Measurements from ENCODE around the gene CES3.
"Not testable (repeated sequence)": the region's sequence is repeated elsewhere in the genome, so short reads cannot be mapped to it uniquely, and the experiment has no call there.

CES3 gene

DNA sequence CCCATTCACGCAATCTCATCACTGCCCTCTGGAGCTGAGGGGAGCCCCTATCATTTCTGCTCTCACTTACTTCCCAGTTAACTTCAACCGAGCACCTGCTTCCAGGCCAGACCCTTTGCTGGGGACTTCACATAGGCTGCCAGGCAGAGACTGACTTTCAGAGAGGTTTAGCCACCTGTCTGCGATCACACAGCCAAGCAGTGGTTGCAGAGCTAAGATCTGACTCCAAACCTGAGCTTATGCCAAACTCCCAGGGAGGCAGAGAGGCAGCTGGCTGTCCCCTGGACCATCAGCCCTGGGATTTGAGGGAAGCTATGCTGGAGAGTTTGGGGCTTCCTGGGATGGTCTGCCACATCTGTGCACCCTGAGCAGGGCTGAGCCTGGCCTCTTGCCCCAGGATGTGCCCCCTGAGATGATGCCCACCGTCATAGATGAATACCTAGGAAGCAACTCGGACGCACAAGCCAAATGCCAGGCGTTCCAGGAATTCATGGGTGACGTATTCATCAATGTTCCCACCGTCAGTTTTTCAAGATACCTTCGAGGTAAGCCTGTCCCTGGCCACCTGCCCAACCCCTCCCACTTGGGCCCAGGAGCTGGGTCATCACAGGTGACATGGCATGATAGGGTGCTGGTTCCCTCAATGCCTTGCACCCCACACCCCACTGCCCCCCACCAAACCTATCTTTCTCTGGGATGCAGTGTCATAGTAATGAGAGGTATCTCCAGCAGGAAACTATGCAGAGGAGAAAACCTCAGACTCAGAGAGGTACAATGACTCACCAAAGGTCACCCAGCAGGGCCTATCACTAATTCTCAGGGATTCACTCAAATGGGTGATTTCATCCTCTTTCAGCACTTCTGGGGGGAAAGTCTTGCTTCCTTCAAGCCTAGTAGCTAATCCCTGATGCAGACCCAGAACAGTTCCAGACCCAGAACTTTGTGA lies 10.0 kb downstream of the CES3 start:
- peak; percentile 91 for DNase-seq (ENCODE audit: low spot score)

DNA sequence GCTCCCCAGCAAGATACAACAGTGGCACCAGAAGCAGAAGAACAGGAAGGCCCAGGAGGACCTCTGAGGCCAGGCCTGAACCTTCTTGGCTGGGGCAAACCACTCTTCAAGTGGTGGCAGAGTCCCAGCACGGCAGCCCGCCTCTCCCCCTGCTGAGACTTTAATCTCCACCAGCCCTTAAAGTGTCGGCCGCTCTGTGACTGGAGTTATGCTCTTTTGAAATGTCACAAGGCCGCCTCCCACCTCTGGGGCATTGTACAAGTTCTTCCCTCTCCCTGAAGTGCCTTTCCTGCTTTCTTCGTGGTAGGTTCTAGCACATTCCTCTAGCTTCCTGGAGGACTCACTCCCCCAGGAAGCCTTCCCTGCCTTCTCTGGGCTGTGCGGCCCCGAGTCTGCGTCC lies 11.9 kb downstream of the CES3 start:
- no peak for DNase-seq (ENCODE audit: low spot score)

DNA sequence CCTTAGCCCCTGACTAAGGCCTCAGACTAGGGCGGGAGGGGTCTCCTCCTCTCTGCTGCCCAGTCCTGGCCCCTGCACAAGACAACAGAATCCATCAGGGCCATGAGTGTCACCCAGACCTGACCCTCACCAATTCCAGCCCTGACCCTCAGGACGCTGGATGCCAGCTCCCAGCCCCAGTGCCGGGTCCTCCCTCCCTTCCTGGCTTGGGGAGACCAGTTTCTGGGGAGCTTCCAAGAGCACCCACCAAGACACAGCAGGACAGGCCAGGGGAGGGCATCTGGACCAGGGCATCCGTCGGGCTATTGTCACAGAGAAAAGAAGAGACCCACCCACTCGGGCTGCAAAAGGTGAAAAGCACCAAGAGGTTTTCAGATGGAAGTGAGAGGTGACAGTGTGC lies 12.7 kb downstream of the CES3 start:
- no peak for DNase-seq (ENCODE audit: low spot score)

DNA sequence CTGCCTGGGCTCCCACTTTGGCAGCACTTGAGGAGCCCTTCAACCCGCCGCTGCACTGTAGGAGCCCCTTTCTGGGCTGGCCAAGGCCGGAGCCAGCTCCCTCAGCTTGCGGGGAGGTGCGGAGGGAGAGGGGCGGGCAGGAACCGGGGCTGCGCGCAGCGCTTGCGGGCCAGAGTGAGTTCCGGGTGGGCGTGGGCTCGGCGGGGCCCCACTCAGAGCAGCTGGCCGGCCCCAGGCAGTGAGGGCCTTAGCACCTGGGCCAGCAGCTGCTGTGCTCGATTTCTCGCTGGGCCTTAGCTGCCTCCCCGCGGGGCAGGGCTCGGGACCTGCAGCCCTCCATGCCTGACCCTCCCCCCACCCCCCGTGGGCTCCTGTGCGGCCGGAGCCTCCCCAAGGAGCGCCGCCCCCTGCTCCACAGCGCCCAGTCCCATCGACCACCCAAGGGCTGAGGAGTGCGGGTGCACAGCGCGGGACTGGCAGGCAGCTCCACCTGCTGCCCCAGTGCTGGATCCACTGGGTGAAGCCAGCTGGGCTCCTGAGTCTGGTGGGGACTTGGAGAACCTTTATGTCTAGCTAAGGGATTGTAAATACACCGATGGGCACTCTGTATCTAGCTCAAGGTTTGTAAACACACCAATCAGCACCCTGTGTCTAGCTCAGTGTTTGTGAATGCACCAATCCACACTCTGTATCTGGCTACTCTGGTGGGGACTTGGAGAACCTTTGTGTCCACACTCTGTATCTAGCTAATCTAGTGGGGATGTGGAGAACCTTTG lies 13.3 kb downstream of the CES3 start:
- DNase-seq (ENCODE audit: low spot score) = not testable (repeated sequence)

DNA sequence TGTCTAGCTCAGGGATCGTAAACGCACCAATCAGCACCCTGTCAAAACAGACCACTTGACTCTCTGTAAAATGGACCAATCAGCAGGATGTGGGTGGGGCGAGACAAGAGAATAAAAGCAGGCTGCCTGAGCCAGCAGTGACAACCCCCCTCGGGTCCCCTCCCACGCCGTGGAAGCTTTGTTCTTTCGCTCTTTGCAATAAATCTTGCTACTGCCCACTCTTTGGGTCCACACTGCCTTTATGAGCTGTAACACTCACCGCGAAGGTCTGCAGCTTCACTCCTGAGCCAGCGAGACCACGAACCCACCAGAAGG lies 13.8 kb downstream of the CES3 start:
- not testable (repeated sequence) for DNase-seq (ENCODE audit: low spot score)

DNA sequence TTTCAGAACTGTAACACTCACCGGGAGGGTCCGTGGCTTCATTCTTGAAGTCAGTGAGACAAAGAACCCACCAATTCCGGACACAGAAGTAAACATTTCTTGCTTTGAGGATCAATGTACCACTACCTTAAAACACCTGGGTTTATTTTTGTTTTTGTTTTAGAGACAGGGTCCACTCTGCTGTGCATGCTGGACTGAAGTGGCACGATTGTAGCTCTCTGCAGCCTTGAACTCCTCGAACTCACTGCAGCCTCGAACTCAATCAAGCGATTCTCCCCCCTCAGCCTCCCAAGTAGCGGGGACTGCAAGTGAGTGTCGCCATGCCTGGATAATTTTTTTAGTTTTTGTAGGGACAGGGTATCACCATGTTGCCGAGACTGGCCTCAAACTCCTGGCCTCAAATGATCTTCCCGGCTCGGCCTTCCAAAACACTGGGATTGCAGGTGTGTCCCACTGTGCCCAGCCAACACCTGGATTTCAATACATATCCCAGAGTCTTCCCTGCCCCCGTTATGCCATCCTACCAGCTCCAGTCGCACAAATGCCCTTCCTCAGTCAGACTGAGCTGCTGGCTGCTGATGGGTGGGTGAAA lies 14.3 kb downstream of the CES3 start:
- DNase-seq (ENCODE audit: low spot score) = no peak

DNA sequence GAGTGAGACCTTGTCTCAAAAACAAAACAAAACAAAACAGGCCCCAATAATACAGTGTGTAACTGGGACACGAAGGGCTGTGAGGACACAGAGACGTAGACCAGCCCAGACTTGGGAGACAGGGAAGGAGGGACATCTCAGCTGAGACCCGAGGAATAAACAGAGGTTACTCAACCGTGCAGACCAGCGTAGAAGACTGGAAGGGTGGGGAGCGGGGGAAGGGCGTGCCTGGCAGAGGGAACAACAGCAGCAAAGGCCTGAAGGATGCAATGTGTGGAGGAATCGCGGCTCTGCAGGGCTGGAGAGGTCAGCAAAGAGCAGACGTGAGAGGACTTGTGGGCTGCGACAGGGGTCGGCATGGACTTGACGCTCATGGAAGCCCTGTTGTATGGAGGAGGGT lies 15.7 kb downstream of the CES3 start:
- peak; percentile 18 for DNase-seq (ENCODE audit: low spot score)

DNA sequence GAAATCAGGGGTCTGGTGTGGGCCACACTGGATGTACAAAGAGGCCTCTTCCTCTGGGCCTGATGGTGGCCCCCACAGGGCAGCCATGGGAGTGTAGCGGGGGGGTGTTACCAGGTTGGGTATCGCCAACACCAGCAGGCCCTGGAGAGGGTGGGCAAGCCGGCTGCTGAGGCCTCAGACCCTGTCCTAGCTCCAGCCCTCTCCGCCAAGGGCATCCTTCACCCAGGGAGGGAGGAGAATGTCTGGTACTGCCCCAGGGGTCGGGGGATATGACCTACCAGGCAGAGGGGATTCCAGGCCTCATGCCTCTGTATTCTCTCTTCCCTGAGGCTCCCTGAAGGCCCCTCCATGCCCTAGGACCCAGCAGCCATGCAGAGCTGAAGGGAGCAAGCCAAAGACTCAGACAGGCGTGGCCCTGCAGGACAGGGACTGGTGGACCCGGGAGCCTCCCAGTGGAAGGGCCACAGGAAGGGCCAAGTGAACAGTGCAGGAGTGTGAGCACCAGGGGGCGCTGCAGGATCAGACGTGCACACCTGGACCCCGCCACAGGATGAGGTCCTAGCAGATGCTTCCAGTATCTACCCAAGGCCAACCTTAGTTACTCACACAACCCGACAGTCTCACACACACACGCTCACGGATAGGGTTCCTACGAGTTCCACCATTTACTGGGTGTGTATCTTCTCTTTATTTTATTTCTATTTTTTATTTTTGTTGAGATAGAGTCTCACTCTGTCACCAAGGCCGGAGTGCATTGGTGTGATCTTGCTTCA lies 16.5 kb downstream of the CES3 start:
- peak; percentile 83 for DNase-seq (ENCODE audit: low spot score)

DNA sequence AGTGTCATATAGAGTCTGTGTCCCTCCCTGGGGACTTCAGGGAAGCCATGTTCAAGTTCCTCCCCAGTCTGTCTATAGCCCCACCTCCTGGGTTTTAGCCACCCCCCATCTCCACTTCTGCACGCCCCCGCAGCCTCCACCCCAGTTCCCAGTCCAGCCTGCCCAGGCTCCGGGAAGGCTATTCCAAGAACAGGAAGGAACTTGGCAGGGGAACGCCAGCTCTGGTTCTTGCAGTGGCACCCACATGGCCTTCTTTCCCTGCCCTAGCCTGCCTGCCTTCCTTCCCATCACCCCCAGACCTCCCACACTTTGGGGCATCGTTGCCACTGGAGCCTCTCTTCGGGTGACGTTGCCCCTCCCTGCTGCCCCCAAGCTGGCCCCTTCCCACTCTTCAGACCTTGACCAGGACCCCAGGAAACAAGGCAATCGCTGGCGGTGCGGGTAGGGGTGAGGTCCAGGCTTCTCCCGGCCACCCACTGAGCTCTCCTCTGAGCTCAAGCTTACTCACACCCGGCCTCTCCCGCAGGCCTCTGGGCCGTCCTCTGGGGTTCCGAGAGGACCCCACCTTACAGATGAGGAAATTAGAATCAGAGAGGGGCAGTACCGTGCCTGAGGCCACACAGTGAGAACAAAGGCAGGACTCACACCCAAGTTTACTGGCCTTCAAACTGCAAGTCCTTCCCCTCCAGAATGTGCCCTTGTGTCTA lies 18.1 kb downstream of the CES3 start:
- no peak for DNase-seq (ENCODE audit: low spot score)

DNA sequence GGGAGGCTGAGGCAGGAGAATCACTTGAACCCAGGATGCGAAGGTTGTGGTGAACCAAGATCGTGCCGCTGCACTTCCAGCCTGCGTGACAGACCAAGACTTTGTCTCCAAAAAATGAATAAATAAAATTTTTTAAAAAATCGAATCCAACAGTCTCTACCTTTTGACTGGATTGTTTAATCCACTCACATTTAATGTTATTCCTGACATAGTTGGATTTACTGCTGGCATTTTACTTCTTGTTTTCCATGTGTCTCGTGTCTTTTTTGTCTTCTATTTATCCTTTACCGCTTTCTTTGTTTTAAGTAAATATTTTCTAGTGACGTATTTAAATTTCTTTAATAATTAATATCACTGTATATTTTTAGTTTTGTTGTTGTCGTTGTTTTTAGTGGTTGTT lies 22.0 kb downstream of the CES3 start:
- DNase-seq (ENCODE audit: low spot score) = no peak

DNA sequence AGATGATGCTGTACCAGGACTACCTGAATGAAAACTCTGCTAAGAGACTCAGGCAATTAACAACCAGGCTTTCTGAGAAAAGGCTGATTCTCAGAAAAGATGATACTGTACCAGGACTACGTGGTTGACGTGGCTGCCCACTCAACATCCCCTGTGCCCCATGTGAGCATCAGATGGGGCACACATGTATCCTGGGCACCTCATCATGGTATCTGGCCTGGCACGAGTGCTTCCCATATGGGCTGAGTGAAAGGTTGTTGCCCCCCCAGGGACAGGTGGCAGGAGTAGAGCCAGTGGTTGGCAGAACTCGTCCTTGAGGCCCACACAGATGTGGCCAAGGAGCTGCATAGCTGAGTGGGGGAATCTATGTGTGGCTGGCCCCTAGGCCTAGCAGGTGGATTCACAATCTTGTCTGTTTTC lies 23.8 kb downstream of the CES3 start:
- no peak for DNase-seq (ENCODE audit: low spot score)

DNA sequence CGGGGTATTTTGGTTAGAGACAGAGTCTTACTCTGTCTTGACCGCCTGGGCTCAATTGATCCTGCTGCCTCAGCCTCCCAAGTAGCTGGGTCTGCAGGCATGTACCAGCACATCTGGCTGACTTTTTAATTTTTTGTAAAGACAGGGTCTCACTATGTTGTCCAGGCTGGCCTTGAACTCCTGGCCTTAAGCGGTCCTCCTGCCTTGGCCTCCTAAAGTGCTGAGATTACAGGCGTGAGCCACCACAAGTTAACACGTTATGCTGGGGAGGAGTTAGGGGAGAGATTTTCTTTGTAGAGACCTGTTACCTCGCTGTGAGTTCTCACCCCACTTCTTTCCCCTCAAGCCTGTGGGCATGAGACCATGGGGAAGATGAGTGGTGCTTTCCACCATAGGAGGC lies 25.5 kb downstream of the CES3 start:
- no peak for DNase-seq (ENCODE audit: low spot score)

DNA sequence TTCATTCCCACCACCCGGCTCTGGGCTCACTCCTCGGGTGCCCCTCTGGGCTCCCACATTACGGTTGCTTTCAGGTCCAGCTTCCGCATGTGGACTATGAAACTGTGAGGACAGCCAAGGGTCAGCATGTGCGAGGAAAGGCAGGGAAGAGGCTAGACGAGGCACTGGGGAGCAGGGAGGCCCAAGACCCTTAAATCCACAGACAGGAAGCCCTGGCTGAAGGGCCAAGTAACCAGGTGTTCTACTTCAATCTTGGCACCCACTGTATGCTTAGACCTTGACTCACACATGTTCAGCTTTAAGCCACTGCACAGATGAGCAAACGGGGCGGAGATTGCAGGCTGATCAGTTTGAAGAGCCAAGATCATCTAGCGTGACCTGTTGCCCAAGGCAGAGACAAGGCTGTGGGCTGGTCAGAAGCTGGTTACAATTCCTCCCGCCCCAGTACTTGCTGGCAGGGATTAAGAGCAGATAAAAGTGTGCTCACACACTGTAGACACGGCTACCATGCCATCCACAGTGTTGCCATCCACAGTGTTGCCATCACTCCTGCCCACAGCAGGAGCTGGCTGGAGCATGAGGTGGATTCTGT lies 27.2 kb downstream of the CES3 start, which contains the start of gene CES4A:
TSS of gene CES4A (plus strand) at position 393 of the 592 bp plus-strand sequence. CDS start at position 577, 184 bp downstream.
- DNase-seq (ENCODE audit: low spot score) = peak; percentile 95

DNA sequence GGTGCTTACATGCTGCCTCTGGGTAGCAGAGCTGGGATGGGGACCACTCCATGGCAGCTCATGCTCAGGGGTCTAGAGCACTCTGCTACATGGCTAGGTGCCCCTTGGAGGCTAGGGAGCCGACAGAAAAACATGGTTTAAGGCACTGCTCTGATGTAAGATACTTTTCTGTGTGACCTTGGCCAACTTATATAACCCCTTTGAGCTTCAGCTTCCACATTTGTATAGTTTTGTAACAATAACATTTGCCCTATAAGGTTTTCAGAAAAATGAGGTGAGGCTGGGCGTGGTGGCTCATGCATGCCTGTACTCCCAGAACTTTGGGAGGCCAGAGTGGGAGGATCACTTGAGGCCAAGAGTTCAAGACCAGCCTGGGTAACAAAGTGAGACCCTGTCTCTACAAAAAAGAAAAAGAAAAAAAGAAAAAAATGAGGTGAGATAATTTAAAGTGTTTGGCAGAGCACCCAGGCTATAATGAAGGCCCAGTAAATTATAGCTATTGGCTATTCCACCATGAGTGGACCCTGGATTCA lies 30.5 kb downstream of the CES3 start:
- DNase-seq (ENCODE audit: low spot score) = no peak

DNA sequence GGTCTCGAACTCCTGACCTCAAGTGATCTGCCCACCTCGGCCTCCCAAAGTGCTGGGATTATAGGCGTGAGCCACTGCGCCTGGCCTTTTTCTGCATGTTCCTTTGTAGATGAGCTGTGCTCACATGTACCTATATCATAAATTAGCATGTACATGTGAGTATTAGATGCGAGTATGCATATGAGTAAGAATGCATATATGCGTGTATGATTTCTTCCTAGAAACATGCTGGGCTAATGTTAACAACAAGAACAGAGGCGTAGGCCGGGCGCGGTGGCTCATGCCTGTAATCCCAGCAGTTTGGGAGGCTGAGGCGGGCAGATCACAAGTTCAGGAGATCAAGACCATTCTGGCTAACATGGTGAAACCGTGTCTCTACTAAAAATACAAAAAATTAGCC lies 32.5 kb downstream of the CES3 start:
- DNase-seq (ENCODE audit: low spot score) = not testable (repeated sequence)

DNA sequence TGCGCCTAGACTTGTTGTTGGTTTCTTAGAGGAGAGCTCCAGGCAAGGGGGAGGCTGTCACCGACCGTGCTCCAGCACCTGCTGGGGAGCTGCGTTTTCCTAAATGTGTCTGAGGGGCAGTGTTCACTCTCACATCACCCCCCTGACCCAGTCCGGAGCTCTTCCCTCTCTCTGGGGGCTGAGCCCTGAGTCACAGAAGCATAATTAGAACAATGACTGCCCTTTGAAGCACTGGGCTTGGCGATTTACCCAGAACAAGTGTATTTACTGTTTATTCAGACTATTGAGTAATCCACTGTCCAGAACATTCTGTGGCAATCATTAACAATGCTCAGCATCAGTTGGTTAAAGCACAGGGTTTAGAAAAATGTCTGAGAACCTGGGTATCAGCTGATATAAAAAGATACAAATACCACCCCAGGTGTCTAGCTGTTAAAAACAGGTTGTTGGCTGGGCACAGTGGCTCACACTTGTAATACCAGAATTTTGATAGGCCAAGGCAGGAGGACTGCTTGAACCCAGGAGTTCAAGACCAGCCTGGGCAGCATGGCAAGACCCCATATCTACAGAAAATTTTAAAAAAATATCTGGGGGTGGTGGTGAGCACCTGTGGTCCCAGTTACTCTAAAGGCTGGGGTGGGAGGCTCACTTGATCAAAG lies 35.4 kb downstream of the CES3 start:
- DNase-seq (ENCODE audit: low spot score) = peak; percentile 87

DNA sequence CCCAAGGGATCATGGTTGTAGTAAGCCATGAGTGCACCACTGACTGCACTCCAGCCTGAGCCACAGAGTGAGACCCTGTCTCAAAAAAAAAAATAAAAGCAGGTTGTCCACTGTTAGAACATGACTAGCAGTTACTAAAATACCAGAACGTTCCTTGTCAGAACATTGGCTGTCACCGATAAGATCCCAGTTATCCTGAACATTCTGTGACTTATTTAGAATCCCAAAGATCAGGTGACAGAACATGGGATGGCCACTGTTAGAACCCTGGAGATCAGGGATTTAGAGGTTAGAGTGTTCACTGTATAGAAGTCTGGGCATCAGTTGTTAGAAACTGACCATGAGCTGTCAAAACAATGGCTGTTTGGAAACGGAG lies 35.9 kb downstream of the CES3 start:
- DNase-seq (ENCODE audit: low spot score) = no peak

DNA sequence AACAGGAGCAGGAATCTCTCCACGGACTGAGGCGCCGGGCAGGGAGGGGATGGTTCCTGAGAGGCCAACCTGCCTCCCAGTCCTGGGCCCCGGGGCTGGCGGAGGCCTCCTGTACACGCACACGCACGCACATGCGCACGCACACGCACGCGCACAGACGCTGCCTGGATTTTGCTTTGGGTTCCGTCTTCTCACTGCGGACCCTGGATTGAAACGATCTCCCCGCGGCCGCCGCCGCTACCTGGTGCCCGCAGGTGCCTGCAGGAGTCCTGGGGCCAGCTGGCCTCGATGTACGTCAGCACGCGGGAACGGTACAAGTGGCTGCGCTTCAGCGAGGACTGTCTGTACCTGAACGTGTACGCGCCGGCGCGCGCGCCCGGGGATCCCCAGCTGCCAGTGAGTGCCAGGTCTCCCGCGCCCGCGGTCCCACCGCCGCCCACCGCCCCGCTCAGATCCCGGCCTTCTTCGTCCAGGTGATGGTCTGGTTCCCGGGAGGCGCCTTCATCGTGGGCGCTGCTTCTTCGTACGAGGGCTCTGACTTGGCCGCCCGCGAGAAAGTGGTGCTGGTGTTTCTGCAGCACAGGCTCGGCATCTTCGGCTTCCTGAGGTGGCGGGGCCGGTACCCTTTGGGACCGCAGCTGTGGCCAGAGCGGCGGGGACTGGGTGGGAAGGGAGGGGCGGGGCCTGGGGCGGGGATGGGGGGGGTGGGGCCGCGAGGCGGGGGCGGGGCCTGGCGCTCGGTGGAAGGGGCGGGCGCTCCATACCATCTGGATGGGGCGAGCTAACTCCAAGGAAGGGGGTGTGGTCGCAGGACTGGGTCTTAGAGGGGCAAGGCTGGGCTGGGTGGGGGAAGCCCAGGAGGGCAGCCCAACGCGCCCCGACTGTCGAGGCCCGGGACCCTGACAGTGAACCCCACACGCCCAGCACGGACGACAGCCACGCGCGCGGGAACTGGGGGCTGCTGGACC lies 39.6 kb downstream of the CES3 start:
- DNase-seq (ENCODE audit: low spot score) = no peak

DNA sequence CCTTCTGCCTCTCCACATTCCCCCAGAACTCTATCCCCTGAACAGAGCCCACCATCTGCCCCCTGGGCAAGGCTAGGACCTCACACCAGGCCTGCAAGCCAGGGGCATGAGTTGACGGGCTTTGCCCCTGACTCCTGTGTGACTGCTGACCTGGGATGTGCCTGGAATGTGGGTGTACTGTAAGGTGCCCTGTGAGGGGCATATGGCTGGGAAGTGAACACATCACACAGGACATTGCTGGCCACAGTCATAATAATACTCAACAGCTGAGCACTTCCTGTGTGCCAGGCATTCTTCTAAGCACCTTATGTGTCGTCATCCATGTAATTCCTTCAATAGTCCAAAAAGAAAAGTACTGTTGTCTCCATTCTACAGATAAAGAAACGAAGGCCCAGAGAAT lies 40.7 kb downstream of the CES3 start:
- peak; percentile 79 for DNase-seq (ENCODE audit: low spot score)

Measured in kidney tubule cell (primary cell).